ENCODE measurements around the gene SSTR4. TPM values are rescaled to one million over a fixed set of nuclear protein-coding genes. Genes with fewer than 3 reads are reported as not detected.

Gene SSTR4
- polyA plus RNA-seq, 1 donor = not detected

DNA sequence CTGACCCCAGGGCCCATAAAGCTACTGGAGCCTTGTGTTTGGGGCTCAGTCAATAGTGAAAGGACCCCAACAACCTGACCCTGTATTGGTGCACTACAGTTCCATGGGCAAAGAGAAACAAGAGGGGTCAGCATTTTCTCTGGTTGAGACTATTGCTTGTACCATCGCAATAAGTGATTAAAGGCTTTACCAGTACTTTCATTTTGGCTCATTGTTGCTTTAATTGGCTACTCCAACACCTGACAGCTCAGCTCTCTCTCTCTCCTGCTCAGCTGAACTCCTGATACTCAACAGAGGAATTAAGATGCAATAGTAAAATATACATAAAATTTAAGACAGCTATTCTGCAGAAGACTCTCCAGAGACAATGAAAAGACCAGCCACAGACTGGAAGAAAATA is 33.2 kb downstream of the SSTR4 start:
- no peak for DNase-seq

GRCh38 chr20:23069108-23069507 is 34.0 kb downstream of the SSTR4 start:
- no peak for DNase-seq

- DNase-seq = no peak
Observed at GRCh38 chr20:23071398-23071797, 36.3 kb downstream of the SSTR4 start.

DNA sequence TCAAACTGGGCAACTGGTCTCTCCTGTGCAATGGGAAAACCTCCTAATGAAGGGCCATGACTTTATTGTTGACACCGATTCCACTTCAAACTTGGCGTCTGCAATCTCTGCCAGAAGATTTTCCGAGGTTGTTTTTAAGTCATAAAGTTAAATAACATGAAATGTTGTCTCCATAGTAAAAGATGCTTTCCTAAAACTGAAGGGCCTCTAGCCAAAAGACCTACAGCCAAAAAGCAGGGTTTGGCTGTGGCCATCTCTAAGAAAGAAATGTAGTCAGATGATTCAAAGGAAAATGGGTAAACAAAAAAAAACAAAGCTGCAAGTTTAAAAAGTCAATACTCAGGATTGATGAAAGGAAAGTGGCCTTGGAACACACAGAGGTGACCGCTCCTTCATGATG is 36.9 kb downstream of the SSTR4 start:
- DNase-seq = no peak

DNA sequence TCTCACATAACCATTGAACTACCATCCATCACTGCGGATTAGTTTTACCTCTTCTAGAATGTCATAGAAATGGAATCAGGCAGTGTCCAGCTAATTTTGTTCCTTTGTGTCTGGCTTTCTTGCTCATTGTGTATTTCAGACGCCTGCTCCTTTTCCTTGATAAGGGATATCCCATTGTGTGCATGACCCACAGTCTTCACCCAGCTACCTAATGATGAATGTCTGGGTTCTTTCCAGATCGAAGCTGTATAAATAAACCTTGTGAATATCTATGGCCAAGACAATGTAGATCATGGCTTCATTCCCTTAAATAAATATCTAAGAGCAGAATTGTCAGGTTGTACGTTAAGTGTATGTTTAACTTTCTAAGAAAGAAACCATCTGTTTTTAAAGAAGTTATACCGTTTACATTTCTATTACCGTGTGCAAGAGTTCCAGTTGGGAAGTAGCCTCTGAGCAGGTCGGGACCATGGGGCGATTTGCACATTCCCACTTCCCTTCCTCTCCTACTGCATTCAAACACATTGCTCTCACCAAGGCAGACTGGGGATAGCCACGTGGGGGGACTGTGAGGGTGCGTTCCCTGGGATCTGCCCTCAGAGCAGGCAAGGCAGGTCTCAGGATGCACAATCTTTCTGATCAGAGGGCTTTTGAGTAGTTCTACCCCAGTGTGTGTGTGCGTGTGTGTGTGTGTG is 37.9 kb downstream of the SSTR4 start:
- DNase-seq = no peak

DNA sequence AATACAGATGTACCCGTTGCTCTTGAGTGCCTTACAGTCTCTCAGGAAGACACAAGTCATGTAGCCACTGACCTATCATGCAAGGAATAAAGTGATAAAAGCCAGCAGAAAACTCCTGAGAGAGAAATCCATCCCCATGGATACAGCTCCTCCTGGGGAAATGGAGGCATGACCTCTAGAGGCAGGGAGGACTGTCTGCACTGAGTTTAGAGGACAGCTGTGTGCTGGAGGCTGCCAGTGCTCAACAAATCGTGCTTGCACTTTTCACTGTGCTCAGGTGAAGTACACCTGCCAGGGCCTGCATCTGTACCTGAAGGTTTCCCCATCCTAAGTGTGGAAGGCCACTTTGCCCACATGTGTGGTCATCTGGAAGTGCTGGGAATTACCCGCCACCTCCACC is 38.9 kb downstream of the SSTR4 start:
- no peak for DNase-seq

DNA sequence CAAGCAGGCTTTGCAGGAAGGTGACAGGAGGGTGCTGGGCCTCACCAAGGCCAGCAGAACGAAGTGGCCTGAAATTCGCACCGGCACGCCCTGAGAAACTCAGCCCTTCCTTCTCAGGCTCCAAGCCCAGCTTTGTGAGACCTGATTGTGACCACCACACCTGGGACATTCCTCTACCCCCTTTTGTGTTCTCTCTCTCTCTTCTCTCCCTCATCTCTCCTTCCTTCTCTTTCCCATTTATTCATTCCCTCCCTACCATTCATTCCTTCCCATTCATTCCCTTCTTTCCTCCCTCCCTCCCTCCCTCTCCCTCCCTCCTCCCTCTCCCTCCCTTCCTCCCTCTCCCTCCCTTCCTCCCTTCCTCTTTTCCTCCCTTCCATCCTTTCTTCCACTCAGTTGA is 42.2 kb downstream of the SSTR4 start:
- DNase-seq = no peak

GRCh38 chr20:23078351-23079015 is 43.4 kb downstream of the SSTR4 start:
- no peak for DNase-seq

DNA sequence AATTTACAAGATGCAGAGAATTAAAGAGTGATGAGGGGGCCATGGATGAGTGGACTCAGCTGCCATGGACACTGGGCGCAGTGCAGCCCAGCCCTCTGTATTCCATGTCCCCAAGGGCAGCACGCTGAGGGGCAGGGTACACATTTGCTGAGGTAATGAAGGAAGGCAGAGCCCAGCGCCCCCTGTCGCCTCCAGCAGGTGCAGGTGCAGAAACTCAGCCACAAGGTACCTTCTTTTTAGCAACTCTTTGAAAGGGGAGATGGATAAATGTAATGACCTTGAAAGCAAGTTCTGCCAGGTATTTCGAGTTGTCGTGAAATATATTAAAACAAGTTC is 43.9 kb downstream of the SSTR4 start:
- no peak for DNase-seq

DNA sequence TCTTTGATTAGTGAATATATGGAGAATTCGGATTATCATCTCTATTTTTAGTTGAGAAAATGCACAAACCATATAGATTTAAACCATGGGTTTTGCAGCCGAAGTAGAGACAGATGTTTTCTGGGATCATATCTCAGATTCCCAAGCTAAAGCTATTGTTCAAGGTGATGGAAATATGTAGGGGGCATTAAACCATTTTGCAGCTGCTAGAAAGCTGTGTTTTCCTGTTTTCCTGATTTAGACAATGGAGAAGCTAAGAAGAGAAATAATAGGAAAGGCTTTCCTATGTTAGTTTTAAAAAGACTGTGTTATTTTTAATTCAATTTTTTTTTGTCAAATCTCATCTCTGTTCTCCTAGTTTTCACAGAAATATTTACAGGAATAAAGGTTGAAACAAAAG is 44.8 kb downstream of the SSTR4 start:
- no peak for DNase-seq

GRCh38 chr20:23080521-23080920 is 45.4 kb downstream of the SSTR4 start:
- no peak for DNase-seq

DNA sequence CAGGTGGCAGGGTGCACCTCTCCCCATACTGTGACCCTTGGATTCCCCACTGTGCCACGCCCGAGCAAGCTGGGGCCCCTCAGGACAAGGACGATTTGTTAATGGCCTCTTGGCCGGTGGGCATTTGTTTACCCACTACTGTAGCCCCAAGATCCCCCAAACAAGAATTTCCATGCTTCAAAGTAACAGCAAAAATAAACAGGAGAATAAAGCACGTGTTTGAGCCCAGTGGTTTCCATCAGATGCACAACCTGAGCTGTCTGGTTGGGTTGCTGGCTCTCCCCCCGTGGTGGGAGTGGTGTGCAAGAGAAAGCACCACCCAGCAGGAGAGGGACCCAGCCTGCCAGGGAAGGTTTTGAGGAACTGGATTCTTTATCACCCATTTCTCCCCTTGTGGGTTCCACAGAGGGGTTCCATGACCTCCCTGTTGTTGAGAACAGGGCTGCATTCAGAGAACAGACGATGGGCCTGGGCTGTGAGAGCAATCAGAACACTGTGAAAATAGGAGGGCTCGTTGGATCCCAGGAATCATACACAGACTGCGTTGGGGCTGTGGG is 46.2 kb downstream of the SSTR4 start:
- DNase-seq = no peak

DNA sequence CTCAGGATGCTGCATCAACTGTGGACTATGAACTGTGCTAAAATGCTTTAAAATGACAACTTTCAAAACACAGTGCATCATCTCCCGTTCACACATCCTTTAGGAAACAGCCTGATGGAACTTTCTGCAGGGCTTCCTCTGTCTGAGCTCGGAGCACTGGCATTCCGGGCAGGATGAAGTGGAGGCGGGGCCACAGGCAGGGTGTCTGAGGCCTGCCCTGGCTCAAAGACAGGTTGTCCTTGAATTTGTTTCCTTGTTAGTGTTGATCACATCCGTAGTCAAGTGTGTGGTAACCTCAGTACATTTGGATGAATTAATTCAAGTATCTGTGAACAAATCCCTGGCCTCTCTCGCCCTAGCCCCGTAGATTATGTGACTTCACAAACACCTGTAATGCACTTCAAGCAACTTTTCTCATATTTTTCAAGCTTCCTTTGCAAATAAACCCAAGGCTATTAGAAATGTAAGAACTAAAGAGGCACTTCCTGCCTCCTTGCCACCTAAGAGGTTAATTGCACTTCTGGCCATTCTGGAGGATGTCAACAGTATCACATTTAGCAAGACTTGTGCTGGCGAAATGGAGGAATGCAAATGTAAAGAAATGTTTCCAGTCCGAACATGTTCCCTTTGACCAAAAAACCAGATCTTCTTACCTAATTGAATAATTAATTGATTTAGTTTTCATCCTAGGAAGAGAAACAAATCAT is 47.9 kb downstream of the SSTR4 start:
- no peak for DNase-seq

- DNase-seq = no peak
Observed at GRCh38 chr20:23083553-23084220, 48.6 kb downstream of the SSTR4 start.

DNA sequence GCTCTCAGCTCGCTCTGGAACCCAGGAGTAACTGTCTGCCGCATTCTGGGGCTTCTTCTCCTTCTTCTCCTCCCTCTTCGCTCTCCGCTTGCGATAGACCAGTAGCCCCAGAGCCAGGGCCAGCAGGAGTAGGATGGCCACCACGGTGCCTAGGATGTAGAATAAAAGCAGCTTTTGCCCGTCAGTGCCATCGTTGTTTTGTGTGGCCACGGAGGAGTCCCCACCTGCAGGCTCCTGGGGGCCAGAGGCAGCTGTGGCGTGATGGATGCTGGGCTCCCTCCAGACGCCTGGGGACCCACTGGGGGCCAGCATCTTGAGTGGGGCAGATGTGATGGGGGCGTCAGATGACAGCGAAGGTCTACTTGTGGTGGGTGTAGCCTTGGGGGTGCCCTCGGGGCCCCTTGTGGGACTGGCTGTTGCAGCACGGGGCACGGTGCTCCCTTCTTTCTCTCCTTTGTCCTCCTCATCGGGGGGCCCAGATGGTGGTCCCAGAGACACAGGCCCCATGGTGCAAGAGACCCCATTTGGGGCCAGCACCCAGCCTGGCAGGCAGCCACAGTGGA is 49.3 kb downstream of the SSTR4 start:
- no peak for DNase-seq

DNA sequence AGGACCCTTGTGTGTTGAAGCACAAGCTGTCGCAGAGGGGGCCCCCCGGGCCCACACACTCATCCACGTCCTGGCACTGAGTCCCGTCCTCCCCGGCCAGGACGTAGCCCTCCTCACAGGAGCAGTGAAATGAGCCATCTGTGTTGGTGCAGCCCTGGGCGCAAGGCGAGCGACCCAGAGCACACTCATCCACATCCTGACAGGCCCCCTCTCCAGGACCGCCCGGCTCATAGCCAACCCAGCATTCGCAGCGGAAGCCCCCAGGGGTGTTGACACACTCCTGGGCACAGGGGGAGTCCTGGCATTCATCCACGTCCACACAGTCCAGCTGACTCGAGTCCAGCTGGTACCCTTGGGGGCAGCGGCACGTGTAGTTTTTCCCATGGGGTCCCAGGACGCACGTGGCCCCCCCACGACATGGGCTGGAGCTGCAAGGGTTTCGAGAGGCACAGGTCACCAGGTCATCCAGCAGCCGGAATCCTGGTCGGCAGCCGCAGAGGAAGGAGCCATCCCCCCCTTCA is 49.8 kb downstream of the SSTR4 start:
- DNase-seq = no peak

DNA sequence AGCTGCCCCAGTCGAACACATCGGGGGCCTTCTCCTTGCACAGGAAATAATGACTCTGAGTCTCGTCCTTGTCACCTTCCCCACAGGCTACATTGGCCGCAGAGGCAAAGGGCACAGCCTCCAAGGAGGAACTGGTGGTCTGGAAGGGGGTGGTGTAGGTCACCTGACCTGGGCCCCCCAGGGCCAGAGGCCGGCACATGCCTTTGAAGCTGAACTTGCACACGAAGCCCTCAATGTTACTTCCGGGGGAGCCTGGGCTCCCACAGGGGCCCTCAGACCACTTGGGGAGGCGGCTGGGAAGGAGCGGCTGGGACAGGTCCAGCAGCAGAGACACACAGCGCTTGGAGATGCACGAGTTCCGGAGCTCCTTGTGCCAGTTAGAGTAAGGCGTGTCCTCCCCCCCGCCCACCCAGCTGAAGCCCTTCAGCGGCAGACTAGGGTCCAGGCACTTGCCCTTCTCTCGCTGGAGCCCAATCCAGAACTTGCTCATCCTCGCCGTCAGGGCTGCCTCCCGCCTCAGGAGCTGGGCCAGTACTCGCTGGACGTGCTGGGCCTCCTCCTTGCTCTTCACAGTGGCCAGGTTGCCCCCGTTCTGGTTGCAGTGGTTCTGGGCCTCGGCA is 50.4 kb downstream of the SSTR4 start:
- DNase-seq = no peak

DNA sequence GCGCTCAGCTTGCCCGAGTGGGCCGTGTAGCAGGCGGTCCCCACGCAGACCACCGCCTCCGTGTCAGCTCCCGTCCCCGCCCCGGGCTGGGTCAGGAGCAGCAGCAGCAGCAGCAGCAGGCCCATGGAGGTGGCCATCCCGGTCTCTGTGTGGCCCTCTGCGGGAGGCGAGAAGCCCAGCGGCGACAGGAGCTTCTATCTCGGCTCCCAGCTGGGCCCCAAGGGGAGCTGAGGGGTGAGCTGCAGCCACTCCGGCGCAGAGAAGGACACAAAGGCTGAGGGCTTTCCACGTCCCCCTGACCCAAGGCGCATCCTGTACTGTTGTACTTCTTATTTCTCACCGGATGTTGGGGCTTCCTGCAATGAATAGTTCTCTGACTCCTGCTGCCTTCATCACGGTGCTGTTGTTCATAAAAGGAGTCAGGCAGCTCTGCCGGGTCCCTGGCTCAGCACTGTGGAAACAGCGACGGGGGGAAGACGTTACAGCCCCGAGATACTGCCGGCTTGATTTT is 51.0 kb downstream of the SSTR4 start, which contains the start of gene CD93:
TSS of gene CD93 (minus strand) at position 269 of the 511 bp plus-strand sequence. CDS start at position 137, 132 bp downstream.
- DNase-seq = peak; percentile 51

GRCh38 chr20:23086931-23087411 is 51.9 kb downstream of the SSTR4 start:
- no peak for DNase-seq

DNA sequence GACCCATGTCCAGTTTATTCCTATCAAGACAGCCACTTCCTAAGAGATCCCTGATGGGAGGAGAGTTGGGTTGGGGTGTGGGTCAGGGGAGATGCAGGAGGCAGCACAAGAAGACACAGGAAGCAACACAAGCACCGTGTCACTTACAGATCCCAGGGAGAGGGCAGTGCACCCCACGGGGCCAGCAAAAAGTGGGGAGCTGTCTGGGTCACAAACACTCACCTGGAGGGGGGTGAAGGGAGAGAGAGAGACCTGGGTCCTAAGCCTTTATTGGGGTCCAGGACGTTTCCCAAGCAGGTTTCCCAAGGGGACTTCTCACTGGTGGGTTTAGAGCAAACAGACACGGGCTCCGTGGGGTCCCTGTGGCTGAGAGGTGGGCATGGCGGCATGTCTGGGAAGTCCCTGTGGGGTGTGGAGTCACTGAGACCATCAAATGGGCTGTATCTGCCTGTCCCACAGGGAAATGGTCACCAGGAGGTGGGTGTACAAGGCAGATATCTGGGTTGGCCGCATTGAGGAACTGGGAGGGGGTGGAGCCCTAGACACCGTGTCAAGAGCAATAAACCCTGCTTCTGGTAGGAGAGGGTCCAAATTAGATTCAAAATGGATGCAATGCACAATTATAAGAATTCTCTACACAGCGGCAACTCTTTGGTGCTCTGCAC is 52.6 kb downstream of the SSTR4 start:
- DNase-seq = no peak
